GOT3 (cell line): ENCODE results near the gene OSBPL6.
"Not testable (repeated sequence)": the region's sequence is repeated elsewhere in the genome, so short reads cannot be mapped to it uniquely, and the experiment has no call there.

Experiments
- DNase-seq: peaks from one replicate; lab custom pipeline; 2025; ENCODE audit warnings: mixed read lengths; lab: John Stamatoyannopoulos, UW

Gene OSBPL6

GRCh38 chr2:178350051-178350450 lies 155.7 kb downstream of the OSBPL6 start:
- no peak for DNase-seq

- DNase-seq: not testable (repeated sequence)
Measured at GRCh38 chr2:178357704-178358103, 163.4 kb downstream of the OSBPL6 start.

GRCh38 chr2:178359192-178359912 lies 165.0 kb downstream of the OSBPL6 start:
- DNase-seq: no peak

- no peak for DNase-seq
Measured at GRCh38 chr2:178361588-178361987, 167.3 kb downstream of the OSBPL6 start.

- DNase-seq: no peak
Measured at GRCh38 chr2:178363252-178363651, 168.9 kb downstream of the OSBPL6 start.

- DNase-seq: no peak
Measured at GRCh38 chr2:178365116-178365515, 170.8 kb downstream of the OSBPL6 start.

- DNase-seq: no peak
Measured at GRCh38 chr2:178366412-178366811, 172.1 kb downstream of the OSBPL6 start.

- no peak for DNase-seq
Measured at GRCh38 chr2:178367344-178367743, 173.0 kb downstream of the OSBPL6 start.

- DNase-seq: no peak
Measured at GRCh38 chr2:178374865-178375264, 180.6 kb downstream of the OSBPL6 start.

GRCh38 chr2:178377046-178377445 lies 182.7 kb downstream of the OSBPL6 start:
- DNase-seq: no peak

- DNase-seq: no peak
Measured at GRCh38 chr2:178379162-178380004, 185.1 kb downstream of the OSBPL6 start.

- no peak for DNase-seq
Measured at GRCh38 chr2:178380763-178381162, 186.5 kb downstream of the OSBPL6 start.

- no peak for DNase-seq
Measured at GRCh38 chr2:178383718-178384117, 189.4 kb downstream of the OSBPL6 start.

- DNase-seq: no peak
Measured at GRCh38 chr2:178385595-178386148, 191.4 kb downstream of the OSBPL6 start.

- no peak for DNase-seq
Measured at GRCh38 chr2:178386986-178387597, 192.8 kb downstream of the OSBPL6 start.

GRCh38 chr2:178388287-178388686 lies 194.0 kb downstream of the OSBPL6 start:
- no peak for DNase-seq

- no peak for DNase-seq
Measured at GRCh38 chr2:178391701-178392100, 197.4 kb downstream of the OSBPL6 start.

GRCh38 chr2:178392215-178392614 lies 197.9 kb downstream of the OSBPL6 start:
- DNase-seq: no peak

- DNase-seq: no peak
Measured at GRCh38 chr2:178394859-178395258, 200.5 kb downstream of the OSBPL6 start.

- no peak for DNase-seq
Measured at GRCh38 chr2:178395295-178395694, 201.0 kb downstream of the OSBPL6 start.

GRCh38 chr2:178395941-178396570 lies 201.7 kb downstream of the OSBPL6 start:
- DNase-seq: no peak

- no peak for DNase-seq
Measured at GRCh38 chr2:178397002-178397605, 202.8 kb downstream of the OSBPL6 start.
